ENCODE measurements around the gene ERCC5. TPM values are rescaled to one million over a fixed set of nuclear protein-coding genes. Genes with fewer than 3 reads are reported as not detected.
A peak's percentile ranks its signal among the peaks of the same experiment; 100 is the strongest.

ERCC5 gene
- total and polyA plus RNA-seq, 2 of the 8 experiments (the other 6 are each of a cell fraction or from before 2014, with no cell fraction given), result 3.8 to 24.4 TPM

- DNase-seq (ENCODE audit: low read depth in 1 of 2, low spot score in 2 of 2), result no peak
- FAIRE-seq, result no peak
- Histone ChIP-seq H3K4me2 (ENCODE audit: insufficient read depth in 1 of 2, low read depth in 2 of 2, low read length in 2 of 2) (no peak overlapping the region), H3K9me3 (ENCODE audit: insufficient read depth in 2 of 2, low read depth in 1 of 2, low read length in 1 of 2) (no peaks in the 10 kb centered on the region), H3K9ac (replicated peaks in 1 of 4; ENCODE audit: extremely low read depth in 1 of 4, low read depth in 3 of 4, low read length in 3 of 4) (no peak overlapping the region), H2BK15ac (ENCODE audit: low read length) (no peak overlapping the region), H4K8ac (ENCODE audit: extremely low read depth, insufficient read depth, low read length) (no peak overlapping the region), H3K14ac (ENCODE audit: insufficient read length) (no peak overlapping the region), H2AK5ac (ENCODE audit: low read depth, low read length) (no peak overlapping the region), H2BK5ac (ENCODE audit: low read depth, low read length) (no peak overlapping the region), H3K4me3 (ENCODE audit: extremely low read depth in 1 of 4, insufficient read depth in 2 of 4, low read depth in 3 of 4, low read length in 4 of 4) (no peak overlapping the region), H3K23me2 (ENCODE audit: low read depth, low read length) (no peaks in the 10 kb centered on the region; the same call in 1 of the 2 replicates), H3K4me1 (replicated peaks in 1 of 4; ENCODE audit: control insufficient read depth in 3 of 4, insufficient read depth in 4 of 4, low read length in 3 of 4) (peaks cover 0 to 4% (median 0%) of the 10 kb centered on the region in 4 experiments; a peak in 1 of 7 replicates), H3K79me2 (ENCODE audit: control insufficient read depth in 1 of 2, insufficient read depth in 2 of 2, low read length in 2 of 2) (no peaks in the 10 kb centered on the region), H2AFZ (ENCODE audit: low read length) (0 out of 2 replicates have a peak overlapping the region, but pooled peaks have one; percentile 37), H3K27ac (ENCODE audit: low read depth, low read length) (no peak overlapping the region), H2BK12ac (ENCODE audit: low read depth, low read length) (no peak overlapping the region), H4K20me1 (replicated peaks in 1 of 2; ENCODE audit: control insufficient read depth in 1 of 2, insufficient read depth in 2 of 2, low read length in 2 of 2) (no peaks in the 10 kb centered on the region), H2BK120ac (replicated peaks; ENCODE audit: low read depth, low read length) (no peak overlapping the region), H3K4ac (replicated peaks; ENCODE audit: insufficient read length, low read depth, low read length) (no peak overlapping the region), H3K18ac (ENCODE audit: extremely low read depth, low read length) (no peak overlapping the region), H2BK20ac (ENCODE audit: low read length) (no peak overlapping the region), H3K56ac (replicated peaks; ENCODE audit: insufficient read length, low read depth, low read length) (no peak overlapping the region), H4K5ac (ENCODE audit: insufficient read length, low read depth, low read length) (no peak overlapping the region), H3K27me3 (replicated peaks in 1 of 4; ENCODE audit: control insufficient read depth in 3 of 4, extremely low read depth in 1 of 4, insufficient read depth in 3 of 4, low read length in 3 of 4) (no peaks in the 10 kb centered on the region), H3K79me1 (ENCODE audit: low read depth, low read length) (no peaks in the 10 kb centered on the region), H4K91ac (replicated peaks; ENCODE audit: insufficient read length, low read length) (no peak overlapping the region), H3K36me3 (ENCODE audit: control insufficient read depth in 2 of 4, insufficient read depth in 4 of 4, low read length in 3 of 4) (no peaks in the 10 kb centered on the region), H3K23ac (ENCODE audit: insufficient read length) (no peak overlapping the region)
- WGBS, 2 experiments (ENCODE audit: extremely low coverage in 1 of 2, insufficient coverage in 1 of 2, insufficient read length in 1 of 2, insufficient replicate concordance in 2 of 2, low coverage in 1 of 2, low lambda C conversion rate in 2 of 2, missing lambda C conversion rate in 1 of 2), result 94% methylated on average over 5 of the region's 5 CpGs; no CpG with 5 or more reads in 1 of the 2 experiments
- POLR2A ChIA-PET (ENCODE audit: partially characterized antibody), result interaction anchor here (0.6 kb wide), 1 partner anchor 959 kb away, joined by 3 read pairs; no protein-coding TSS in a partner anchor
- CTCF ChIA-PET (ENCODE audit: partially characterized antibody), result interaction anchor here (0.7 to 3.4 kb wide), 8 partner anchors 8 to 284 kb away, joined by 3 to 15 read pairs (median 3); no protein-coding TSS in a partner anchor
Measured at GRCh38 chr13:102904408-102904862, 58.6 kb downstream of the ERCC5 start.
